WTC11 (cell line): Measurements from ENCODE around the gene TMEM198. TPM values are rescaled to one million over a fixed set of nuclear protein-coding genes. Genes with fewer than 3 reads are reported as not detected.

Experiments used
- ATAC-seq: fragments of 200-7000 bp; cut with Tn5 transposase; 2 replicates; pipeline ENCODE4 v1.10.0; 2021; ENCODE audit warnings: mild to moderate bottlenecking, moderate library complexity
- CTCF ChIA-PET: fragments of 300-600 bp; sonication (Branson Sonifier 250); formaldehyde crosslinking; loops from one replicate; lab custom pipeline; 2021; ENCODE audit warnings: antibody characterized with exemption; lab: Charles Lee
- POLR2A ChIA-PET: fragments of 350-600 bp; sonication (Branson Sonifier 250); formaldehyde crosslinking; loops from one replicate; lab custom pipeline; 2021; ENCODE audit warnings: antibody characterized with exemption; lab: Charles Lee
- DNase-seq: peaks from one replicate; pipeline ENCODE4 v3.0.0; 2021; ENCODE audit warnings: low spot score
- H3K27ac Mint-ChIP-seq: 2 replicates; pipeline ENCODE4 v1.8.0; 2021; ENCODE audit warnings: mixed read lengths
- H3K27me3 Mint-ChIP-seq: 2 replicates; pipeline ENCODE4 v1.8.0; 2021; ENCODE audit warnings: low read depth, mild to moderate bottlenecking, moderate library complexity, mixed read lengths
- H3K36me3 Mint-ChIP-seq: 2 replicates; pipeline ENCODE4 v1.8.0; 2021; ENCODE audit warnings: mixed read lengths
- H3K4me1 Mint-ChIP-seq: 2 replicates; pipeline ENCODE4 v1.8.0; 2022; ENCODE audit warnings: mixed read lengths
- H3K4me3 Mint-ChIP-seq: 2 replicates; pipeline ENCODE4 v1.8.0; 2021; ENCODE audit warnings: mild to moderate bottlenecking, moderate library complexity, mixed read lengths
- H3K9me3 Mint-ChIP-seq: 2 replicates; pipeline ENCODE4 v1.8.0; 2021; ENCODE audit warnings: mixed read lengths
- CREB1 ChIP-seq: sonication (generic); formaldehyde crosslinking; IDR thresholded peaks from 2 replicates; pipeline ENCODE4 v1.8.0; 2023; ENCODE audit warnings: mild to moderate bottlenecking, missing genetic modification reagents
- JAZF1 ChIP-seq: fragments of 250-450 bp; sonication (Bioruptor Pico); IDR thresholded peaks from 2 replicates; pipeline ENCODE4 v1.9.0; 2021; ENCODE audit warnings: moderate library complexity, mild to moderate bottlenecking, inconsistent platforms
- ZNF219 ChIP-seq: sonication (generic); formaldehyde crosslinking; IDR thresholded peaks from 2 replicates; pipeline ENCODE4 v1.8.0; 2023; ENCODE audit warnings: missing genetic modification reagents, mild to moderate bottlenecking, borderline replicate concordance
- total RNA-seq: library from RNA; stranded (reverse); gene quantifications from 3 replicates; pipeline ENCODE4 v1.2.3, GENCODE V29; 2021
- TF ChIP-seq, protein P1 (sequence below): sonication (generic); formaldehyde crosslinking; IDR thresholded peaks from 2 replicates; pipeline ENCODE4 v1.8.0; 2022; ENCODE audit warnings: mild to moderate bottlenecking, missing genetic modification reagents
- TF ChIP-seq, protein P2 (sequence below): sonication (generic); formaldehyde crosslinking; IDR thresholded peaks from 2 replicates; pipeline ENCODE4 v1.8.1; 2023; ENCODE audit warnings: mild to moderate bottlenecking, missing genetic modification reagents, borderline replicate concordance
- TF ChIP-seq, protein P3 (sequence below): sonication (generic); formaldehyde crosslinking; IDR thresholded peaks from 2 replicates; pipeline ENCODE4 v1.8.1; 2022; ENCODE audit warnings: missing genetic modification reagents, borderline replicate concordance
- TF ChIP-seq, protein P4 (sequence below): sonication (generic); formaldehyde crosslinking; IDR thresholded peaks from 2 replicates; pipeline ENCODE4 v1.8.0; 2023; ENCODE audit warnings: missing genetic modification reagents, mild to moderate bottlenecking, borderline replicate concordance
- TF ChIP-seq, protein P5 (sequence below): sonication (generic); formaldehyde crosslinking; conservative IDR thresholded peaks from 2 replicates; pipeline ENCODE4 v1.8.1; 2023; ENCODE audit warnings: mild to moderate bottlenecking, low read depth, missing genetic modification reagents, moderate library complexity
- TF ChIP-seq, protein P6 (sequence below): sonication (generic); formaldehyde crosslinking; IDR thresholded peaks from 2 replicates; pipeline ENCODE4 v1.8.0; 2023; ENCODE audit warnings: mild to moderate bottlenecking, missing genetic modification reagents
- TF ChIP-seq, protein P7 (sequence below): sonication (generic); formaldehyde crosslinking; conservative IDR thresholded peaks from 2 replicates; pipeline ENCODE4 v1.8.1; 2022; ENCODE audit warnings: mild to moderate bottlenecking, missing genetic modification reagents

TMEM198 gene
- total RNA-seq, 1 experiment from 2014 or later = 7.1 TPM

DNA sequence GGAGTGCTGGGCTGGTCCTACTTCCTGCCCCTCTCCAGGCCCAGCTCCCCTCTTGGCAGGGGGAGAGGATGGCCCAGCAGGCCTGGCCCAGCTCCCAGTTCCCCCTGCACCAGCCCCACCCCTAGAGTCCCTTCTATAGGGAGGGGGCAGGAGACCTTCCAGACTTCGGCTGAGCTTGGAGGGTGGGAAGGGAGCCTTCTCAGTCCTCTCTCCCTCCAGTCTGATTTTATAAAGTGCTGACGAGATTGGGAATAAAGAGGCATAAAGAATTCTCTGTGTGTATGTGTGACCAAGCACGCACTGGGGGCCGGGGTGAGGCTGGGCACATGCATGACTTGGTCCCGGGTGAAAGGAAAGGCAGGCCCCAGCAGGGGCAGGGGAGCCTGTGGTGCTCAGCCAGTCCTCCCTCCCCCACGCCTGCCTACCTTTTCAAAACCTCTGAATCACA, 5.3 kb upstream of the TMEM198 start:
- 0 out of 2 replicates have a peak, but pooled peaks have one; percentile 1 for ATAC-seq
- CTCF ChIA-PET = interaction anchor here (0.7 to 41.3 kb wide), 16 partner anchors 8 to 151 kb away, joined by 3 to 2316 read pairs (median 8); partner anchors contain the start of genes GMPPA and STK11IP

DNA sequence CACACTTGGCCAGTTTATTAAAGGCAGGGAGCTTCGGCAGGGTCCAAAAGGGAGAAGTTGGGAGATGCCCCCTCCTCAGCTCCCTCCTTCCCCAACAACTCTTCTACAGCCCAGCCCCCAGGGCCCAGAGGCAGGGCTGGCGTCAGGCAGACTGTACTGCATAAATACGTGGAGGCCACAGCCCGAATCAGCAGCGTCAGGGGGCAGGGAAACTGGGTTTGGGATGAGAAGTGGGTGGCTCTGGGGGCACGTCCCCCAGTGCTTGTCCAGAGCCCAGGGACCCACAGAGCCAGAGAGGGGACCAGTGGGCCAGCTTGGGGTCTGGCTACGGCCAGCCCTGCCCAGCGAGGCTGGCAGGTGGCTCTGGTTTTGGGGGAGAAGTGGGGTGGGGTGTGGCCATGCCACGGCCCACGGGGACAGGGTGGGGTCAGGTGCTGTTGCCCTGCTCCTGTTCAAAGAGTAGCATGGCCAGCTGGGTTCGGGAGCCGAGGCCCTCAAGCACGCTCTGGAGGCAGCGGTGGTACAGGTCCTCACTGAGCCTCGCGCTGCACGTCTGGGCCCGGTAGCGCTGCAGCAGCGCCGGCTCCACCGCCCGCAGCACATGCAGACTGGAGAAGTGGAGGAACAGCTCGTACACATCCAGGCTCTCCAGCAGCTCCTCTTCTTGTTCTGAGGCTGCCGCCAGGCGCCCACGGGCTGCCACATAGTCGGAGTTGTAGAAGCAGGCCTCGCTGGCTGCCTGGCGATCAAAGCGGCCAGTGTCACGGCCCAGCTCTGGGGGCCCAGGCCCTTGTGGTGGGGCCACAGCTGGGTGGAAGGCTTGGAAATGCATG, 4.7 kb upstream of the TMEM198 start:
- Mint-ChIP-seq H3K27me3 (peaks cover 2% of the 10 kb centered on the region; the same call in 1 of the 2 replicates), H3K36me3 (peaks cover 22% of the 10 kb centered on the region), H3K27ac (peak overlapping the region; percentile 54), H3K4me3 (no peak overlapping the region), H3K9me3 (no peaks in the 10 kb centered on the region), H3K4me1 (peaks cover 28% of the 10 kb centered on the region)
- DNase-seq (no peak), ATAC-seq (no peak)
- ChIA-PET CTCF (interaction anchor here (0.6 to 41.3 kb wide), 14 partner anchors 9 to 1921 kb away, joined by 3 to 2316 read pairs (median 8); partner anchors contain the start of genes GMPPA and STK11IP), POLR2A (no interaction called here)
- TF ChIP-seq, protein P1, sequence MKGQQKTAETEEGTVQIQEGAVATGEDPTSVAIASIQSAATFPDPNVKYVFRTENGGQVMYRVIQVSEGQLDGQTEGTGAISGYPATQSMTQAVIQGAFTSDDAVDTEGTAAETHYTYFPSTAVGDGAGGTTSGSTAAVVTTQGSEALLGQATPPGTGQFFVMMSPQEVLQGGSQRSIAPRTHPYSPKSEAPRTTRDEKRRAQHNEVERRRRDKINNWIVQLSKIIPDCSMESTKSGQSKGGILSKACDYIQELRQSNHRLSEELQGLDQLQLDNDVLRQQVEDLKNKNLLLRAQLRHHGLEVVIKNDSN (CRISPR knock-in tag) = no peak
- TF ChIP-seq, protein P2, sequence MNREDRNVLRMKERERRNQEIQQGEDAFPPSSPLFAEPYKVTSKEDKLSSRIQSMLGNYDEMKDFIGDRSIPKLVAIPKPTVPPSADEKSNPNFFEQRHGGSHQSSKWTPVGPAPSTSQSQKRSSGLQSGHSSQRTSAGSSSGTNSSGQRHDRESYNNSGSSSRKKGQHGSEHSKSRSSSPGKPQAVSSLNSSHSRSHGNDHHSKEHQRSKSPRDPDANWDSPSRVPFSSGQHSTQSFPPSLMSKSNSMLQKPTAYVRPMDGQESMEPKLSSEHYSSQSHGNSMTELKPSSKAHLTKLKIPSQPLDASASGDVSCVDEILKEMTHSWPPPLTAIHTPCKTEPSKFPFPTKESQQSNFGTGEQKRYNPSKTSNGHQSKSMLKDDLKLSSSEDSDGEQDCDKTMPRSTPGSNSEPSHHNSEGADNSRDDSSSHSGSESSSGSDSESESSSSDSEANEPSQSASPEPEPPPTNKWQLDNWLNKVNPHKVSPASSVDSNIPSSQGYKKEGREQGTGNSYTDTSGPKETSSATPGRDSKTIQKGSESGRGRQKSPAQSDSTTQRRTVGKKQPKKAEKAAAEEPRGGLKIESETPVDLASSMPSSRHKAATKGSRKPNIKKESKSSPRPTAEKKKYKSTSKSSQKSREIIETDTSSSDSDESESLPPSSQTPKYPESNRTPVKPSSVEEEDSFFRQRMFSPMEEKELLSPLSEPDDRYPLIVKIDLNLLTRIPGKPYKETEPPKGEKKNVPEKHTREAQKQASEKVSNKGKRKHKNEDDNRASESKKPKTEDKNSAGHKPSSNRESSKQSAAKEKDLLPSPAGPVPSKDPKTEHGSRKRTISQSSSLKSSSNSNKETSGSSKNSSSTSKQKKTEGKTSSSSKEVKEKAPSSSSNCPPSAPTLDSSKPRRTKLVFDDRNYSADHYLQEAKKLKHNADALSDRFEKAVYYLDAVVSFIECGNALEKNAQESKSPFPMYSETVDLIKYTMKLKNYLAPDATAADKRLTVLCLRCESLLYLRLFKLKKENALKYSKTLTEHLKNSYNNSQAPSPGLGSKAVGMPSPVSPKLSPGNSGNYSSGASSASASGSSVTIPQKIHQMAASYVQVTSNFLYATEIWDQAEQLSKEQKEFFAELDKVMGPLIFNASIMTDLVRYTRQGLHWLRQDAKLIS (CRISPR knock-in tag) = no peak
- TF ChIP-seq, protein P3, sequence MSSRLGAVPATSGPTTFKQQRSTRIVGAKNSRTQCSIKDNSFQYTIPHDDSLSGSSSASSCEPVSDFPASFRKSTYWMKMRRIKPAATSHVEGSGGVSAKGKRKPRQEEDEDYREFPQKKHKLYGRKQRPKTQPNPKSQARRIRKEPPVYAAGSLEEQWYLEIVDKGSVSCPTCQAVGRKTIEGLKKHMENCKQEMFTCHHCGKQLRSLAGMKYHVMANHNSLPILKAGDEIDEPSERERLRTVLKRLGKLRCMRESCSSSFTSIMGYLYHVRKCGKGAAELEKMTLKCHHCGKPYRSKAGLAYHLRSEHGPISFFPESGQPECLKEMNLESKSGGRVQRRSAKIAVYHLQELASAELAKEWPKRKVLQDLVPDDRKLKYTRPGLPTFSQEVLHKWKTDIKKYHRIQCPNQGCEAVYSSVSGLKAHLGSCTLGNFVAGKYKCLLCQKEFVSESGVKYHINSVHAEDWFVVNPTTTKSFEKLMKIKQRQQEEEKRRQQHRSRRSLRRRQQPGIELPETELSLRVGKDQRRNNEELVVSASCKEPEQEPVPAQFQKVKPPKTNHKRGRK (CRISPR knock-in tag) = no peak

More for the DNA sequence above, 5.3 kb upstream of the TMEM198 start:
- no peak overlapping the region; the same call in 1 of the 2 replicates for H3K4me3 Mint-ChIP-seq
- H3K9me3 Mint-ChIP-seq = no peaks in the 10 kb centered on the region
- TF ChIP-seq JAZF1 (CRISPR knock-in tag) (no peak), CREB1 (CRISPR knock-in tag) (no peak), ZNF219 (no peak)
- TF ChIP-seq, protein P4, sequence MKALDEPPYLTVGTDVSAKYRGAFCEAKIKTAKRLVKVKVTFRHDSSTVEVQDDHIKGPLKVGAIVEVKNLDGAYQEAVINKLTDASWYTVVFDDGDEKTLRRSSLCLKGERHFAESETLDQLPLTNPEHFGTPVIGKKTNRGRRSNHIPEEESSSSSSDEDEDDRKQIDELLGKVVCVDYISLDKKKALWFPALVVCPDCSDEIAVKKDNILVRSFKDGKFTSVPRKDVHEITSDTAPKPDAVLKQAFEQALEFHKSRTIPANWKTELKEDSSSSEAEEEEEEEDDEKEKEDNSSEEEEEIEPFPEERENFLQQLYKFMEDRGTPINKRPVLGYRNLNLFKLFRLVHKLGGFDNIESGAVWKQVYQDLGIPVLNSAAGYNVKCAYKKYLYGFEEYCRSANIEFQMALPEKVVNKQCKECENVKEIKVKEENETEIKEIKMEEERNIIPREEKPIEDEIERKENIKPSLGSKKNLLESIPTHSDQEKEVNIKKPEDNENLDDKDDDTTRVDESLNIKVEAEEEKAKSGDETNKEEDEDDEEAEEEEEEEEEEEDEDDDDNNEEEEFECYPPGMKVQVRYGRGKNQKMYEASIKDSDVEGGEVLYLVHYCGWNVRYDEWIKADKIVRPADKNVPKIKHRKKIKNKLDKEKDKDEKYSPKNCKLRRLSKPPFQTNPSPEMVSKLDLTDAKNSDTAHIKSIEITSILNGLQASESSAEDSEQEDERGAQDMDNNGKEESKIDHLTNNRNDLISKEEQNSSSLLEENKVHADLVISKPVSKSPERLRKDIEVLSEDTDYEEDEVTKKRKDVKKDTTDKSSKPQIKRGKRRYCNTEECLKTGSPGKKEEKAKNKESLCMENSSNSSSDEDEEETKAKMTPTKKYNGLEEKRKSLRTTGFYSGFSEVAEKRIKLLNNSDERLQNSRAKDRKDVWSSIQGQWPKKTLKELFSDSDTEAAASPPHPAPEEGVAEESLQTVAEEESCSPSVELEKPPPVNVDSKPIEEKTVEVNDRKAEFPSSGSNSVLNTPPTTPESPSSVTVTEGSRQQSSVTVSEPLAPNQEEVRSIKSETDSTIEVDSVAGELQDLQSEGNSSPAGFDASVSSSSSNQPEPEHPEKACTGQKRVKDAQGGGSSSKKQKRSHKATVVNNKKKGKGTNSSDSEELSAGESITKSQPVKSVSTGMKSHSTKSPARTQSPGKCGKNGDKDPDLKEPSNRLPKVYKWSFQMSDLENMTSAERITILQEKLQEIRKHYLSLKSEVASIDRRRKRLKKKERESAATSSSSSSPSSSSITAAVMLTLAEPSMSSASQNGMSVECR = no peak
- TF ChIP-seq, protein P5, sequence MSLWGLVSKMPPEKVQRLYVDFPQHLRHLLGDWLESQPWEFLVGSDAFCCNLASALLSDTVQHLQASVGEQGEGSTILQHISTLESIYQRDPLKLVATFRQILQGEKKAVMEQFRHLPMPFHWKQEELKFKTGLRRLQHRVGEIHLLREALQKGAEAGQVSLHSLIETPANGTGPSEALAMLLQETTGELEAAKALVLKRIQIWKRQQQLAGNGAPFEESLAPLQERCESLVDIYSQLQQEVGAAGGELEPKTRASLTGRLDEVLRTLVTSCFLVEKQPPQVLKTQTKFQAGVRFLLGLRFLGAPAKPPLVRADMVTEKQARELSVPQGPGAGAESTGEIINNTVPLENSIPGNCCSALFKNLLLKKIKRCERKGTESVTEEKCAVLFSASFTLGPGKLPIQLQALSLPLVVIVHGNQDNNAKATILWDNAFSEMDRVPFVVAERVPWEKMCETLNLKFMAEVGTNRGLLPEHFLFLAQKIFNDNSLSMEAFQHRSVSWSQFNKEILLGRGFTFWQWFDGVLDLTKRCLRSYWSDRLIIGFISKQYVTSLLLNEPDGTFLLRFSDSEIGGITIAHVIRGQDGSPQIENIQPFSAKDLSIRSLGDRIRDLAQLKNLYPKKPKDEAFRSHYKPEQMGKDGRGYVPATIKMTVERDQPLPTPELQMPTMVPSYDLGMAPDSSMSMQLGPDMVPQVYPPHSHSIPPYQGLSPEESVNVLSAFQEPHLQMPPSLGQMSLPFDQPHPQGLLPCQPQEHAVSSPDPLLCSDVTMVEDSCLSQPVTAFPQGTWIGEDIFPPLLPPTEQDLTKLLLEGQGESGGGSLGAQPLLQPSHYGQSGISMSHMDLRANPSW (CRISPR knock-in tag) = no peak
- TF ChIP-seq, protein P6, sequence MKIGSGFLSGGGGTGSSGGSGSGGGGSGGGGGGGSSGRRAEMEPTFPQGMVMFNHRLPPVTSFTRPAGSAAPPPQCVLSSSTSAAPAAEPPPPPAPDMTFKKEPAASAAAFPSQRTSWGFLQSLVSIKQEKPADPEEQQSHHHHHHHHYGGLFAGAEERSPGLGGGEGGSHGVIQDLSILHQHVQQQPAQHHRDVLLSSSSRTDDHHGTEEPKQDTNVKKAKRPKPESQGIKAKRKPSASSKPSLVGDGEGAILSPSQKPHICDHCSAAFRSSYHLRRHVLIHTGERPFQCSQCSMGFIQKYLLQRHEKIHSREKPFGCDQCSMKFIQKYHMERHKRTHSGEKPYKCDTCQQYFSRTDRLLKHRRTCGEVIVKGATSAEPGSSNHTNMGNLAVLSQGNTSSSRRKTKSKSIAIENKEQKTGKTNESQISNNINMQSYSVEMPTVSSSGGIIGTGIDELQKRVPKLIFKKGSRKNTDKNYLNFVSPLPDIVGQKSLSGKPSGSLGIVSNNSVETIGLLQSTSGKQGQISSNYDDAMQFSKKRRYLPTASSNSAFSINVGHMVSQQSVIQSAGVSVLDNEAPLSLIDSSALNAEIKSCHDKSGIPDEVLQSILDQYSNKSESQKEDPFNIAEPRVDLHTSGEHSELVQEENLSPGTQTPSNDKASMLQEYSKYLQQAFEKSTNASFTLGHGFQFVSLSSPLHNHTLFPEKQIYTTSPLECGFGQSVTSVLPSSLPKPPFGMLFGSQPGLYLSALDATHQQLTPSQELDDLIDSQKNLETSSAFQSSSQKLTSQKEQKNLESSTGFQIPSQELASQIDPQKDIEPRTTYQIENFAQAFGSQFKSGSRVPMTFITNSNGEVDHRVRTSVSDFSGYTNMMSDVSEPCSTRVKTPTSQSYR (CRISPR knock-in tag) = no peak
- TF ChIP-seq, protein P7, sequence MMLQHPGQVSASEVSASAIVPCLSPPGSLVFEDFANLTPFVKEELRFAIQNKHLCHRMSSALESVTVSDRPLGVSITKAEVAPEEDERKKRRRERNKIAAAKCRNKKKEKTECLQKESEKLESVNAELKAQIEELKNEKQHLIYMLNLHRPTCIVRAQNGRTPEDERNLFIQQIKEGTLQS = no peak
- peaks cover 28% of the 10 kb centered on the region for H3K4me1 Mint-ChIP-seq
- peak overlapping the region; percentile 54 for H3K27ac Mint-ChIP-seq
- H3K27me3 Mint-ChIP-seq = no peaks in the 10 kb centered on the region; the same call in none of the 2 replicates
- DNase-seq = no peak
- POLR2A ChIA-PET = no interaction called here
- H3K36me3 Mint-ChIP-seq = peaks cover 22% of the 10 kb centered on the region
